ENCODE data around the gene ZSCAN5A. TPM values are rescaled to one million over a fixed set of nuclear protein-coding genes. Genes with fewer than 3 reads are reported as not detected.

ZSCAN5A gene
- total and polyA plus RNA-seq, 2 of the 13 experiments (the other 11 are each of a cell fraction or from before 2014, with no cell fraction given): 9.5 to 17.8 TPM

- H3K4me2 ChIP-seq (ENCODE audit: low read depth, low read length): no peak within 1 kb of the TSS
- no peak for ATAC-seq
- H3K27me3 ChIP-seq (ENCODE audit: control insufficient read depth in 1 of 2, insufficient read depth in 2 of 2, low read length in 2 of 2): peaks cover 0 to under 1% of the 10 kb centered on the region in 2 experiments; a peak in 1 of 5 replicates
- H3K36me3 ChIP-seq (replicated peaks in 1 of 2; ENCODE audit: control insufficient read depth in 1 of 2, insufficient read depth in 2 of 2, low read length in 2 of 2): no peaks in the 10 kb centered on the region
- BruUV-seq (replicated peaks): no TSS peak
- in situ Hi-C loops (cut with HindIII; ENCODE audit: extremely low pct_ligation_motif_present, low pct_unique_long_range_greater_than_20kb) (no loop called here), intact Hi-C loops (cut with micrococcal nuclease; ENCODE audit: unreplicated experiment) (no loop called here)
- ChIA-PET CTCF (ENCODE audit: low intra/inter-chr PET ratio, low total read pairs) (no interaction called here), POLR2A (no interaction called here)
- H3K9me3 ChIP-seq (ENCODE audit: low read length): no peaks in the 10 kb centered on the region
- FAIRE-seq: no peak
- no peak within 1 kb of the TSS for H3K27ac ChIP-seq (ENCODE audit: extremely low read length, insufficient read depth, low read length)
- H3K9ac ChIP-seq (ENCODE audit: insufficient read depth, low read depth, low read length): no peak within 1 kb of the TSS
- no peaks in the 10 kb centered on the region for H3K79me2 ChIP-seq (ENCODE audit: insufficient read depth, low read length)
- TF ChIP-seq ZNF546 (CRISPR knock-in tag; conservative IDR thresholded peaks at IDR 0.05) (no peak), FOXO1 (CRISPR knock-in tag; IDR thresholded peaks at IDR 0.05) (no peak), ZNF331 (CRISPR knock-in tag; IDR thresholded peaks at IDR 0.05) (no peak), ZNF589 (CRISPR knock-in tag; conservative IDR thresholded peaks at IDR 0.05) (no peak), DR1 (CRISPR knock-in tag; IDR thresholded peaks at IDR 0.05) (no peak), CREB1 (IDR thresholded peaks at IDR 0.05) (no peak), CREB1 (CRISPR knock-in tag; IDR thresholded peaks at IDR 0.05) (no peak), PREB (CRISPR knock-in tag; IDR thresholded peaks at IDR 0.05) (no peak), MAF1 (CRISPR knock-in tag; IDR thresholded peaks at IDR 0.05; ENCODE audit: borderline replicate concordance) (no peak), IKZF5 (CRISPR knock-in tag; IDR thresholded peaks at IDR 0.05) (no peak)
- H2AFZ ChIP-seq (ENCODE audit: low read length): no peak within 1 kb of the TSS
- DNase-seq (ENCODE audit: low spot score): no peak
- no peaks in the 10 kb centered on the region for H3K4me1 ChIP-seq (ENCODE audit: insufficient read depth, low read length)
- no peak within 1 kb of the TSS for H3K4me3 ChIP-seq (replicated peaks in 1 of 3; ENCODE audit: insufficient read depth in 1 of 3, low read depth in 2 of 3, low read length in 3 of 3)
- WGBS (ENCODE audit: low lambda C conversion rate): 8% methylated on average over 3 of the region's 3 CpGs
- H4K20me1 ChIP-seq (ENCODE audit: insufficient read depth, low read length): no peaks in the 10 kb centered on the region
Observed at GRCh38 chr19:56201973-56202372, 112.7 kb downstream of the ZSCAN5A start, which contains the start of gene ZSCAN5C. Gene ZSCAN5C (plus strand): TSS chr19:56202273. CDS start chr19:56205914, 3,641 bp downstream.

Data from HepG2 (cell line).